ENCODE measurements around the gene ZNF516. TPM values are rescaled to one million over a fixed set of nuclear protein-coding genes. Genes with fewer than 3 reads are reported as not detected.

ZNF516 gene
- total RNA-seq, 1 experiment from 2014 or later = 44.2 TPM

DNA sequence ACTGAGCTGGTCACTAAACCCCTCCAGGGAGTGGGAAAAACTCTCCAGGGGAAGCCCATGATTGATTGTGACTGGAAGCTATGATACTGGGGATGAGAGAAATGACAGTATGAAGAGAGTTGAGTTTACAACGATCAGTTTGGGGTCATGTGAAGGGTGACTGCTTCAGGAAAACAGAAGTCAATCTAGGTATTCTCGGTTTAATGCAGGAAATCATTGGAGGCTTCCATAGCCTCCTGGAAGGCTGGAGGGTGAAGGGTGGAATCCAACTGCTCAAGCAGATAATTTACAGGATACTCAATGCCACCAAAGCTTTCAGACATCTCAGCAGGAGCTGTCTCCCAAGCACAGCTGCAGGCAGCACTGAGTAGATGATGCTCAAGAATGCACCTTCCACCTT is 154.6 kb downstream of the ZNF516 start:
- Mint-ChIP-seq H3K27ac (ENCODE audit: unreplicated experiment) (no peak overlapping the region), H3K4me1 (ENCODE audit: low read depth, unreplicated experiment) (no peaks in the 10 kb centered on the region), H3K27me3 (ENCODE audit: unreplicated experiment) (peaks cover 14% of the 10 kb centered on the region), H3K4me3 (ENCODE audit: low read depth, unreplicated experiment) (no peak overlapping the region), H3K9me3 (ENCODE audit: low read depth, unreplicated experiment) (no peaks in the 10 kb centered on the region), H3K36me3 (ENCODE audit: insufficient read depth, unreplicated experiment) (no peaks in the 10 kb centered on the region)
- intact Hi-C loops (cut with micrococcal nuclease; ENCODE audit: unreplicated experiment) = loop anchor here (10.0 kb wide), 1 partner anchor 1686 kb away; no protein-coding TSS in a partner anchor
- CTCF ChIA-PET = no interaction called here
- BruUV-seq (replicated peaks) = no TSS peak
- TF ChIP-seq, protein P1, sequence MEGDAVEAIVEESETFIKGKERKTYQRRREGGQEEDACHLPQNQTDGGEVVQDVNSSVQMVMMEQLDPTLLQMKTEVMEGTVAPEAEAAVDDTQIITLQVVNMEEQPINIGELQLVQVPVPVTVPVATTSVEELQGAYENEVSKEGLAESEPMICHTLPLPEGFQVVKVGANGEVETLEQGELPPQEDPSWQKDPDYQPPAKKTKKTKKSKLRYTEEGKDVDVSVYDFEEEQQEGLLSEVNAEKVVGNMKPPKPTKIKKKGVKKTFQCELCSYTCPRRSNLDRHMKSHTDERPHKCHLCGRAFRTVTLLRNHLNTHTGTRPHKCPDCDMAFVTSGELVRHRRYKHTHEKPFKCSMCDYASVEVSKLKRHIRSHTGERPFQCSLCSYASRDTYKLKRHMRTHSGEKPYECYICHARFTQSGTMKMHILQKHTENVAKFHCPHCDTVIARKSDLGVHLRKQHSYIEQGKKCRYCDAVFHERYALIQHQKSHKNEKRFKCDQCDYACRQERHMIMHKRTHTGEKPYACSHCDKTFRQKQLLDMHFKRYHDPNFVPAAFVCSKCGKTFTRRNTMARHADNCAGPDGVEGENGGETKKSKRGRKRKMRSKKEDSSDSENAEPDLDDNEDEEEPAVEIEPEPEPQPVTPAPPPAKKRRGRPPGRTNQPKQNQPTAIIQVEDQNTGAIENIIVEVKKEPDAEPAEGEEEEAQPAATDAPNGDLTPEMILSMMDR (IDR thresholded peaks at IDR 0.05; ENCODE audit: unreplicated experiment) = no peak
- no peak for DNase-seq

- H3K4me1 Mint-ChIP-seq (ENCODE audit: low read depth, unreplicated experiment) = no peaks in the 10 kb centered on the region
Observed at GRCh38 chr18:76339246-76339620, 155.8 kb downstream of the ZNF516 start.

GRCh38 chr18:76338619-76339245 is 156.3 kb downstream of the ZNF516 start:
- DNase-seq = no peak
- CTCF ChIA-PET = no interaction called here
- no peaks in the 10 kb centered on the region for H3K36me3 Mint-ChIP-seq (ENCODE audit: insufficient read depth, unreplicated experiment)
- TF ChIP-seq, protein P1 (IDR thresholded peaks at IDR 0.05; ENCODE audit: unreplicated experiment) = no peak
- peaks cover 14% of the 10 kb centered on the region for H3K27me3 Mint-ChIP-seq (ENCODE audit: unreplicated experiment)
- H3K4me1 Mint-ChIP-seq (ENCODE audit: low read depth, unreplicated experiment) = no peaks in the 10 kb centered on the region
- intact Hi-C loops (cut with micrococcal nuclease; ENCODE audit: unreplicated experiment) = no loop called here
- H3K9me3 Mint-ChIP-seq (ENCODE audit: low read depth, unreplicated experiment) = no peaks in the 10 kb centered on the region
- BruUV-seq (replicated peaks) = no TSS peak
- H3K27ac Mint-ChIP-seq (ENCODE audit: unreplicated experiment) = no peak overlapping the region
- H3K4me3 Mint-ChIP-seq (ENCODE audit: low read depth, unreplicated experiment) = no peak overlapping the region

More at GRCh38 chr18:76339246-76339620, 155.8 kb downstream of the ZNF516 start:
- no peak for DNase-seq
- TF ChIP-seq, protein P1 (IDR thresholded peaks at IDR 0.05; ENCODE audit: unreplicated experiment) = no peak
- no TSS peak for BruUV-seq (replicated peaks)
- CTCF ChIA-PET = no interaction called here
- Mint-ChIP-seq H3K27me3 (ENCODE audit: unreplicated experiment) (peaks cover 14% of the 10 kb centered on the region), H3K36me3 (ENCODE audit: insufficient read depth, unreplicated experiment) (no peaks in the 10 kb centered on the region), H3K4me3 (ENCODE audit: low read depth, unreplicated experiment) (no peak overlapping the region), H3K27ac (ENCODE audit: unreplicated experiment) (no peak overlapping the region), H3K9me3 (ENCODE audit: low read depth, unreplicated experiment) (no peaks in the 10 kb centered on the region)
- intact Hi-C loops (cut with micrococcal nuclease; ENCODE audit: unreplicated experiment) = no loop called here

- no peak overlapping the region for H3K27ac Mint-ChIP-seq (ENCODE audit: unreplicated experiment)
- TF ChIP-seq, protein P1 (IDR thresholded peaks at IDR 0.05; ENCODE audit: unreplicated experiment) = no peak
- H3K9me3 Mint-ChIP-seq (ENCODE audit: low read depth, unreplicated experiment) = no peaks in the 10 kb centered on the region
- CTCF ChIA-PET = no interaction called here
- no peaks in the 10 kb centered on the region for H3K36me3 Mint-ChIP-seq (ENCODE audit: insufficient read depth, unreplicated experiment)
- H3K4me3 Mint-ChIP-seq (ENCODE audit: low read depth, unreplicated experiment) = no peak overlapping the region
- no peak for DNase-seq
- H3K27me3 Mint-ChIP-seq (ENCODE audit: unreplicated experiment) = peaks cover 14% of the 10 kb centered on the region
- no TSS peak for BruUV-seq (replicated peaks)
- H3K4me1 Mint-ChIP-seq (ENCODE audit: low read depth, unreplicated experiment) = no peaks in the 10 kb centered on the region
- intact Hi-C loops (cut with micrococcal nuclease; ENCODE audit: unreplicated experiment) = no loop called here
Observed at GRCh38 chr18:76338088-76338487, 157.0 kb downstream of the ZNF516 start.

Data from Calu3 (cell line).